HepG2 (cell line): ENCODE measurements around the gene RTN3. TPM values are rescaled to one million over a fixed set of nuclear protein-coding genes. Genes with fewer than 3 reads are reported as not detected.

ENCODE experiments used
- BRF2 ChIP-seq: sonication (generic); formaldehyde crosslinking; IDR thresholded peaks from 2 replicates; pipeline ENCODE4 v1.8.1; 2022; ENCODE audit warnings: mild to moderate bottlenecking, missing genetic modification reagents
- ELF1 ChIP-seq: sonication (generic); formaldehyde crosslinking; IDR thresholded peaks from 2 replicates; pipeline ENCODE4 v1.4.0; 2020; ENCODE audit warnings: missing genetic modification reagents
- HMGA1 ChIP-seq: sonication (generic); formaldehyde crosslinking; conservative IDR thresholded peaks from 2 replicates; pipeline ENCODE4 v1.4.0; 2020; ENCODE audit warnings: missing genetic modification reagents
- JUND ChIP-seq: sonication (generic); formaldehyde crosslinking; IDR thresholded peaks from 2 replicates; pipeline ENCODE4 v1.8.0; 2022; ENCODE audit warnings: mild to moderate bottlenecking, missing genetic modification reagents
- NCOA1 ChIP-seq: sonication (generic); formaldehyde crosslinking; IDR thresholded peaks from 2 replicates; pipeline ENCODE4 v1.9.0; 2021; ENCODE audit warnings: missing genetic modification reagents
- RORA ChIP-seq: sonication (generic); formaldehyde crosslinking; IDR thresholded peaks from 2 replicates; pipeline ENCODE4 v1.5.0; 2020; ENCODE audit warnings: mild to moderate bottlenecking, missing genetic modification reagents, moderate library complexity
- SIN3B ChIP-seq: fragments of 150-350 bp; IDR thresholded peaks from 2 replicates; pipeline ENCODE4 v1.6.1; 2014; ENCODE audit warnings: low read length
- SP140L ChIP-seq: sonication (generic); formaldehyde crosslinking; IDR thresholded peaks from 2 replicates; pipeline ENCODE4 v1.4.0; 2020; ENCODE audit warnings: missing genetic modification reagents, borderline replicate concordance
- YEATS4 ChIP-seq: sonication (generic); formaldehyde crosslinking; IDR thresholded peaks from 2 replicates; pipeline ENCODE4 v1.4.0; 2020; ENCODE audit warnings: missing genetic modification reagents, borderline replicate concordance
- ZBTB1 ChIP-seq: sonication (generic); formaldehyde crosslinking; IDR thresholded peaks from 2 replicates; pipeline ENCODE4 v1.4.0; 2020; ENCODE audit warnings: missing genetic modification reagents, borderline replicate concordance
- ZBTB20 ChIP-seq: sonication (generic); formaldehyde crosslinking; IDR thresholded peaks from 2 replicates; pipeline ENCODE4 v1.8.1; 2023; ENCODE audit warnings: missing genetic modification reagents, low read depth, mild to moderate bottlenecking, borderline replicate concordance
- ZFP1 ChIP-seq: IDR thresholded peaks from 2 replicates; pipeline ENCODE4 v1.6.1; 2016
- ZMYM4 ChIP-seq: sonication (generic); formaldehyde crosslinking; IDR thresholded peaks from 2 replicates; pipeline ENCODE4 v1.8.1; 2023; ENCODE audit warnings: mild to moderate bottlenecking, missing genetic modification reagents
- ZNF569 ChIP-seq: sonication (generic); formaldehyde crosslinking; IDR thresholded peaks from 2 replicates; pipeline ENCODE4 v1.5.0; 2020; ENCODE audit warnings: mild to moderate bottlenecking, missing genetic modification reagents, moderate library complexity, borderline replicate concordance
- ZSCAN5A ChIP-seq: sonication (generic); formaldehyde crosslinking; IDR thresholded peaks from 2 replicates; pipeline ENCODE4 v1.8.0; 2022; ENCODE audit warnings: mild to moderate bottlenecking, missing genetic modification reagents, borderline replicate concordance
- polyA plus RNA-seq, 8 experiments: library from polyadenylated mRNA; depleted of rRNA in 3 of 8; stranded (reverse) in 7 of 8; unstranded in 1 of 8; fragments of >200 nt; fragmentation: Illumina TruSeq in 4 of 8; extraction: Trizol in 4 of 8; gene quantifications; 2 replicates each; pipeline versions ENCODE4 v1.2.1 to v1.2.3, GENCODE V29; 2011 to 2016; ENCODE audit warnings: low read depth in 4 of 8, missing spikeins in 1 of 8, mixed read lengths in 1 of 8; ENCODE audit not compliant: insufficient read depth in 1 of 8
- total RNA-seq, 5 experiments: library from RNA; depleted of rRNA; stranded (reverse); fragments of >200 nt; fragmentation: Illumina TruSeq; extraction: Trizol; gene quantifications; 2 replicates each; pipeline ENCODE4 v1.2.3, GENCODE V29; 2016; ENCODE audit warnings: low read depth in 1 of 5
- TF ChIP-seq, protein P1 (sequence below): sonication (generic); formaldehyde crosslinking; IDR thresholded peaks from 2 replicates; pipeline ENCODE4 v1.9.0; 2021; ENCODE audit warnings: mild to moderate bottlenecking, missing genetic modification reagents
- TF ChIP-seq, protein P2 (sequence below): sonication (generic); formaldehyde crosslinking; IDR thresholded peaks from 2 replicates; pipeline ENCODE4 v1.5.1; 2020; ENCODE audit warnings: mild to moderate bottlenecking, missing genetic modification reagents, moderate library complexity

Gene RTN3
- total and polyA plus RNA-seq, 2 of the 13 experiments (the other 11 are each of a cell fraction or from before 2014, with no cell fraction given) = 32.2 to 41.1 TPM

DNA sequence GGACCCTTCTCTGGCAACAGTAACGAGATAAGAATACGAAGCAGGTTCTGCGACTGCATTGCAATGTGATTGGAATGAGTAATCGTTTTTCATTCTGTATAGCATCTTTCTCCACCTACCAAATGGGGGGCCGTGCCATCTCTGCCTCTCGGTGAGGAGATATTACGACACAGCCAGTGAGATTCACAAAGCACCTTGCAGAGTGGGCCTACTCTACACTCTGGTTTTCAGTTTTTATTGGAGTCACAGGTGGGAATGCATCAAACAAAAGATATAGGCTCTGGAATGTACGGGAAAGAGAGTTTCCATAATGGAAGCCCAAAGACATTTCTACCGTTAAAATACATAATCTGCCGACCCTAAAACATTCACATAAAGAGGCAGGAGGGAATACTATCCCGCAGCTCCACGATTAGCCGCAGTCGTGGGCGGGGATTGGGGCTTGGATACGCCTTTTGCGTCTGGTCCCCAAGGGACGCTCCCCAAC, 423 bp upstream of the RTN3 start (continued):
- TF ChIP-seq, protein P1, sequence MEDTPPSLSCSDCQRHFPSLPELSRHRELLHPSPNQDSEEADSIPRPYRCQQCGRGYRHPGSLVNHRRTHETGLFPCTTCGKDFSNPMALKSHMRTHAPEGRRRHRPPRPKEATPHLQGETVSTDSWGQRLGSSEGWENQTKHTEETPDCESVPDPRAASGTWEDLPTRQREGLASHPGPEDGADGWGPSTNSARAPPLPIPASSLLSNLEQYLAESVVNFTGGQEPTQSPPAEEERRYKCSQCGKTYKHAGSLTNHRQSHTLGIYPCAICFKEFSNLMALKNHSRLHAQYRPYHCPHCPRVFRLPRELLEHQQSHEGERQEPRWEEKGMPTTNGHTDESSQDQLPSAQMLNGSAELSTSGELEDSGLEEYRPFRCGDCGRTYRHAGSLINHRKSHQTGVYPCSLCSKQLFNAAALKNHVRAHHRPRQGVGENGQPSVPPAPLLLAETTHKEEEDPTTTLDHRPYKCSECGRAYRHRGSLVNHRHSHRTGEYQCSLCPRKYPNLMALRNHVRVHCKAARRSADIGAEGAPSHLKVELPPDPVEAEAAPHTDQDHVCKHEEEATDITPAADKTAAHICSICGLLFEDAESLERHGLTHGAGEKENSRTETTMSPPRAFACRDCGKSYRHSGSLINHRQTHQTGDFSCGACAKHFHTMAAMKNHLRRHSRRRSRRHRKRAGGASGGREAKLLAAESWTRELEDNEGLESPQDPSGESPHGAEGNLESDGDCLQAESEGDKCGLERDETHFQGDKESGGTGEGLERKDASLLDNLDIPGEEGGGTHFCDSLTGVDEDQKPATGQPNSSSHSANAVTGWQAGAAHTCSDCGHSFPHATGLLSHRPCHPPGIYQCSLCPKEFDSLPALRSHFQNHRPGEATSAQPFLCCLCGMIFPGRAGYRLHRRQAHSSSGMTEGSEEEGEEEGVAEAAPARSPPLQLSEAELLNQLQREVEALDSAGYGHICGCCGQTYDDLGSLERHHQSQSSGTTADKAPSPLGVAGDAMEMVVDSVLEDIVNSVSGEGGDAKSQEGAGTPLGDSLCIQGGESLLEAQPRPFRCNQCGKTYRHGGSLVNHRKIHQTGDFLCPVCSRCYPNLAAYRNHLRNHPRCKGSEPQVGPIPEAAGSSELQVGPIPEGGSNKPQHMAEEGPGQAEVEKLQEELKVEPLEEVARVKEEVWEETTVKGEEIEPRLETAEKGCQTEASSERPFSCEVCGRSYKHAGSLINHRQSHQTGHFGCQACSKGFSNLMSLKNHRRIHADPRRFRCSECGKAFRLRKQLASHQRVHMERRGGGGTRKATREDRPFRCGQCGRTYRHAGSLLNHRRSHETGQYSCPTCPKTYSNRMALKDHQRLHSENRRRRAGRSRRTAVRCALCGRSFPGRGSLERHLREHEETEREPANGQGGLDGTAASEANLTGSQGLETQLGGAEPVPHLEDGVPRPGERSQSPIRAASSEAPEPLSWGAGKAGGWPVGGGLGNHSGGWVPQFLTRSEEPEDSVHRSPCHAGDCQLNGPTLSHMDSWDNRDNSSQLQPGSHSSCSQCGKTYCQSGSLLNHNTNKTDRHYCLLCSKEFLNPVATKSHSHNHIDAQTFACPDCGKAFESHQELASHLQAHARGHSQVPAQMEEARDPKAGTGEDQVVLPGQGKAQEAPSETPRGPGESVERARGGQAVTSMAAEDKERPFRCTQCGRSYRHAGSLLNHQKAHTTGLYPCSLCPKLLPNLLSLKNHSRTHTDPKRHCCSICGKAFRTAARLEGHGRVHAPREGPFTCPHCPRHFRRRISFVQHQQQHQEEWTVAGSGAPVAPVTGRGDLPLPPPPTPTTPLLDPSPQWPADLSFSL (CRISPR knock-in tag) = no peak
- TF ChIP-seq SIN3B (no peak), RORA (CRISPR knock-in tag) (no peak), ZBTB1 (CRISPR knock-in tag) (no peak), JUND (CRISPR knock-in tag) (no peak), SP140L (CRISPR knock-in tag) (0 out of 2 replicates have a peak, but pooled peaks have one; percentile 23), BRF2 (CRISPR knock-in tag) (0 out of 2 replicates have a peak, but pooled peaks have one; percentile 29), ZSCAN5A (CRISPR knock-in tag) (0 out of 2 replicates have a peak, but pooled peaks have one; percentile 20), NCOA1 (CRISPR knock-in tag) (no peak), HMGA1 (CRISPR knock-in tag) (no peak), ZMYM4 (CRISPR knock-in tag) (no peak), ELF1 (CRISPR knock-in tag) (no peak), ZNF569 (CRISPR knock-in tag) (0 out of 2 replicates have a peak, but pooled peaks have one; percentile 5), ZFP1 (CRISPR knock-in tag) (no peak), YEATS4 (CRISPR knock-in tag) (peak; percentile 2; the same call in 1 of the 2 replicates), ZBTB20 (CRISPR knock-in tag) (0 out of 2 replicates have a peak, but pooled peaks have one; percentile 23)
- TF ChIP-seq, protein P2, sequence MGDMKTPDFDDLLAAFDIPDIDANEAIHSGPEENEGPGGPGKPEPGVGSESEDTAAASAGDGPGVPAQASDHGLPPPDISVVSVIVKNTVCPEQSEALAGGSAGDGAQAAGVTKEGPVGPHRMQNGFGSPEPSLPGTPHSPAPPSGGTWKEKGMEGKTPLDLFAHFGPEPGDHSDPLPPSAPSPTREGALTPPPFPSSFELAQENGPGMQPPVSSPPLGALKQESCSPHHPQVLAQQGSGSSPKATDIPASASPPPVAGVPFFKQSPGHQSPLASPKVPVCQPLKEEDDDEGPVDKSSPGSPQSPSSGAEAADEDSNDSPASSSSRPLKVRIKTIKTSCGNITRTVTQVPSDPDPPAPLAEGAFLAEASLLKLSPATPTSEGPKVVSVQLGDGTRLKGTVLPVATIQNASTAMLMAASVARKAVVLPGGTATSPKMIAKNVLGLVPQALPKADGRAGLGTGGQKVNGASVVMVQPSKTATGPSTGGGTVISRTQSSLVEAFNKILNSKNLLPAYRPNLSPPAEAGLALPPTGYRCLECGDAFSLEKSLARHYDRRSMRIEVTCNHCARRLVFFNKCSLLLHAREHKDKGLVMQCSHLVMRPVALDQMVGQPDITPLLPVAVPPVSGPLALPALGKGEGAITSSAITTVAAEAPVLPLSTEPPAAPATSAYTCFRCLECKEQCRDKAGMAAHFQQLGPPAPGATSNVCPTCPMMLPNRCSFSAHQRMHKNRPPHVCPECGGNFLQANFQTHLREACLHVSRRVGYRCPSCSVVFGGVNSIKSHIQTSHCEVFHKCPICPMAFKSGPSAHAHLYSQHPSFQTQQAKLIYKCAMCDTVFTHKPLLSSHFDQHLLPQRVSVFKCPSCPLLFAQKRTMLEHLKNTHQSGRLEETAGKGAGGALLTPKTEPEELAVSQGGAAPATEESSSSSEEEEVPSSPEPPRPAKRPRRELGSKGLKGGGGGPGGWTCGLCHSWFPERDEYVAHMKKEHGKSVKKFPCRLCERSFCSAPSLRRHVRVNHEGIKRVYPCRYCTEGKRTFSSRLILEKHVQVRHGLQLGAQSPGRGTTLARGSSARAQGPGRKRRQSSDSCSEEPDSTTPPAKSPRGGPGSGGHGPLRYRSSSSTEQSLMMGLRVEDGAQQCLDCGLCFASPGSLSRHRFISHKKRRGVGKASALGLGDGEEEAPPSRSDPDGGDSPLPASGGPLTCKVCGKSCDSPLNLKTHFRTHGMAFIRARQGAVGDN (CRISPR knock-in tag) = no peak
